Smooth muscle cell (in vitro differentiated cells): ENCODE measurements around the gene KCP. TPM values are rescaled to one million over a fixed set of nuclear protein-coding genes. Genes with fewer than 3 reads are reported as not detected.

Experiments used
- DNase-seq: peaks from one replicate; lab custom pipeline; 2025; ENCODE audit not compliant: unreplicated experiment; lab: John Stamatoyannopoulos, UW
- H2AFZ ChIP-seq: fragments of 200-600 bp; sonication (generic); 2 replicates; pipeline ENCODE4 v1.6.0; 2016; ENCODE audit warnings: antibody characterized with exemption, low read depth, mild to moderate bottlenecking
- H3F3A ChIP-seq: fragments of 200-600 bp; sonication (generic); 2 replicates; pipeline ENCODE4 v1.6.0; 2017; ENCODE audit warnings: antibody characterized with exemption, low read depth
- H3K27ac ChIP-seq: fragments of 200-600 bp; sonication (generic); 2 replicates; pipeline ENCODE4 v1.5.1; 2016; ENCODE audit warnings: low read depth, mild to moderate bottlenecking
- H3K27me3 ChIP-seq: fragments of 200-600 bp; sonication (generic); 2 replicates; pipeline ENCODE4 v1.6.1; 2016; ENCODE audit warnings: low read depth, mild to moderate bottlenecking
- H3K36me3 ChIP-seq: fragments of 200-600 bp; sonication (generic); 2 replicates; pipeline ENCODE4 v1.5.1; 2016; ENCODE audit warnings: low read depth
- H3K4me1 ChIP-seq: fragments of 200-600 bp; sonication (generic); 2 replicates; pipeline ENCODE4 v1.5.1; 2016; ENCODE audit warnings: low read depth
- H3K4me2 ChIP-seq: fragments of 200-600 bp; sonication (generic); 2 replicates; pipeline ENCODE4 v1.6.0; 2016; ENCODE audit warnings: mild to moderate bottlenecking
- H3K4me3 ChIP-seq: fragments of 200-600 bp; sonication (generic); 2 replicates; pipeline ENCODE4 v1.5.1; 2016; ENCODE audit warnings: mild to moderate bottlenecking
- H3K79me2 ChIP-seq: fragments of 200-600 bp; sonication (generic); 2 replicates; pipeline ENCODE4 v1.6.0; 2016; ENCODE audit warnings: low read depth, mild to moderate bottlenecking
- H3K9ac ChIP-seq: fragments of 200-600 bp; sonication (generic); 2 replicates; pipeline ENCODE4 v1.6.0; 2016; ENCODE audit warnings: low read depth
- H3K9me3 ChIP-seq: fragments of 200-600 bp; sonication (generic); replicated peaks from 2 replicates; pipeline ENCODE4 v1.5.1; 2016; ENCODE audit warnings: low read depth
- H4K20me1 ChIP-seq: fragments of 200-600 bp; sonication (generic); 2 replicates; pipeline ENCODE4 v1.6.0; 2016; ENCODE audit warnings: low read depth
- WGBS: methylation state at CpG from one replicate; pipeline ENCODE4 v1.1.7; 2016; ENCODE audit warnings: low lambda C conversion rate; 5-methylcytosine and 5-hydroxymethylcytosine counted together
- polyA plus RNA-seq: library from polyadenylated mRNA; unstranded; fragments of >200 nt; fragmentation: Nextera tagmentation; extraction: Ambion mirVana; gene quantifications from 2 replicates; pipeline ENCODE4 v1.2.1, GENCODE V29; 2016
- total RNA-seq: library from RNA; depleted of rRNA; stranded (reverse); fragments of >200 nt; gene quantifications from 2 replicates; pipeline ENCODE4 v1.2.3, GENCODE V29; 2014
- TF ChIP-seq, protein P1 (sequence below): fragments of 200-600 bp; sonication (generic); IDR thresholded peaks from 2 replicates; pipeline ENCODE4 v1.5.1; 2017; ENCODE audit warnings: borderline replicate concordance, mild to moderate bottlenecking, antibody characterized with exemption; ENCODE audit not compliant: insufficient read depth, poor library complexity, severe bottlenecking

Gene KCP
- total and polyA plus RNA-seq, 2 experiments from 2014 or later, result 0.99 to 4.5 TPM

DNA sequence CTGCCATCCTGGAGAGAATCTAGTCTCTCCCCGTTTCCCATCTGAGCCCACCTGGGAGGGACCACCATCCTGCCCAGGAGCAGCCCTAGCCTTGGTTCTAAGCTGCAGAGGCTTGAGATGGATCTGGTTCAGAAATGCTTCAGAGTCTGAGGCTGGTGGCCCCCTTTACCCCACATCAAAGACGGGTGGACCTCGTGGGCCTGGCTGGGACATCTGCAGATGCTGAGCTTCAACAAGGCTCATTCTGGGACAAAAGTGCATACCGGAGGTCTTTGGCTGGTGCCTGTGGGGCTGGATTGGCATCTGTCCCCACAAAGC, 22.3 kb upstream of the KCP start:
- no peak for DNase-seq
- H3K79me2 ChIP-seq, result no peaks in the 10 kb centered on the region
- H3K9me3 ChIP-seq, result no peaks in the 10 kb centered on the region
- no peak overlapping the region for H3K9ac ChIP-seq
- WGBS, result 80% methylated on average over 4 of the region's 4 CpGs
- H4K20me1 ChIP-seq, result no peaks in the 10 kb centered on the region
- no peaks in the 10 kb centered on the region for H3K36me3 ChIP-seq
- peaks cover 38% of the 10 kb centered on the region for H3K27me3 ChIP-seq
- H3K4me2 ChIP-seq, result no peak overlapping the region
- no peak overlapping the region for H2AFZ ChIP-seq
- TF ChIP-seq, protein P1, sequence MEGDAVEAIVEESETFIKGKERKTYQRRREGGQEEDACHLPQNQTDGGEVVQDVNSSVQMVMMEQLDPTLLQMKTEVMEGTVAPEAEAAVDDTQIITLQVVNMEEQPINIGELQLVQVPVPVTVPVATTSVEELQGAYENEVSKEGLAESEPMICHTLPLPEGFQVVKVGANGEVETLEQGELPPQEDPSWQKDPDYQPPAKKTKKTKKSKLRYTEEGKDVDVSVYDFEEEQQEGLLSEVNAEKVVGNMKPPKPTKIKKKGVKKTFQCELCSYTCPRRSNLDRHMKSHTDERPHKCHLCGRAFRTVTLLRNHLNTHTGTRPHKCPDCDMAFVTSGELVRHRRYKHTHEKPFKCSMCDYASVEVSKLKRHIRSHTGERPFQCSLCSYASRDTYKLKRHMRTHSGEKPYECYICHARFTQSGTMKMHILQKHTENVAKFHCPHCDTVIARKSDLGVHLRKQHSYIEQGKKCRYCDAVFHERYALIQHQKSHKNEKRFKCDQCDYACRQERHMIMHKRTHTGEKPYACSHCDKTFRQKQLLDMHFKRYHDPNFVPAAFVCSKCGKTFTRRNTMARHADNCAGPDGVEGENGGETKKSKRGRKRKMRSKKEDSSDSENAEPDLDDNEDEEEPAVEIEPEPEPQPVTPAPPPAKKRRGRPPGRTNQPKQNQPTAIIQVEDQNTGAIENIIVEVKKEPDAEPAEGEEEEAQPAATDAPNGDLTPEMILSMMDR, result no peak
- H3K4me1 ChIP-seq, result no peaks in the 10 kb centered on the region
- no peak overlapping the region for H3K4me3 ChIP-seq
- H3F3A ChIP-seq, result no peaks in the 10 kb centered on the region
- H3K27ac ChIP-seq, result no peak overlapping the region

DNA sequence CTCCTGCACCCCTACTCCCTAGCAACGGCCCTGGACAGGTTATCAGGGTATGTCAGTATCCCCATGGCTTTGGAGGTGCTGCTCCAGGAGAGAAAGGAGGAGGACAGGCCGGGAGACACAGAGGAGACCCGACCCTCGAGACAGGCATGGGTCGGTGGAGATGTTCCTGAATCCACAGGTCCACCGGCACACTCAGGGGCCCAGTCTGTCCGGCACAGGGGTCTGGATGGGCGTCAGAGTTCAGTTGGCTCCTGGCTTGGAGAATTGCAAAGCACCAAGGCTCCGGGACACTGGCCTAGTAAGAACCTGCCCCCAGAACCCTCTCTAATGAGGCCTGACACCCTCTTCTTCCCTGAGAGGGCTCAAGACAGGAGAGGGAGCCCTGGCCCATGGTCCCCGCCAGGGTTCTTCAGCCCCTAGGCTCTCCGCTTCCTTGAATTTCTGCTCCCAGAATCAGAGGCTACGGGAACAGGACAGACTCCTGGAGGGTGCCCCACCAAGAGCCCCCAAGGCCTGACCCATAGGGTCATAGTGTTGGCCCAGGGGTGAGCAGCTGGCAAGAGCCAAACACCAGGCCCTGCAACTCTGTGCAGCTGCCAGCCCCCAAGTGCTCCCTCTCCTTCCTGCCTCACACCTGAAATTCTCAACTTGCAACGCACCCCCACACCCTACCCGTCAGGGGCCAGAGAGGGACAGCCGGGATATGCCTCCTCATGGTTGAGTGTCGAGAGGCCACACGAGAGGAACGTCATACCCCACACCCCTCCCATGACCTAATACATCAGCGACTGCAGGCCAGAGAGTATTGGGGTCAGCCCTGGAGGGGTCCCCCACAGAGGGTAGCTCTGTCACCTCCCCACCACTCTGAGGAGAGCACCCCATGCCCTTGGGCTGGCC, 21.7 kb upstream of the KCP start:
- no peak for DNase-seq
- H3F3A ChIP-seq, result no peaks in the 10 kb centered on the region
- H3K79me2 ChIP-seq, result no peaks in the 10 kb centered on the region
- H3K4me2 ChIP-seq, result no peak overlapping the region
- peaks cover 32% of the 10 kb centered on the region for H3K27me3 ChIP-seq
- WGBS, result 91% methylated on average over 19 of the region's 19 CpGs
- no peaks in the 10 kb centered on the region for H3K36me3 ChIP-seq
- no peak overlapping the region for H2AFZ ChIP-seq
- H3K27ac ChIP-seq, result no peak overlapping the region
- TF ChIP-seq, protein P1, result no peak
- H4K20me1 ChIP-seq, result no peaks in the 10 kb centered on the region
- no peak overlapping the region for H3K4me3 ChIP-seq
- no peak overlapping the region for H3K9ac ChIP-seq
- no peaks in the 10 kb centered on the region for H3K9me3 ChIP-seq
- no peaks in the 10 kb centered on the region for H3K4me1 ChIP-seq

DNA sequence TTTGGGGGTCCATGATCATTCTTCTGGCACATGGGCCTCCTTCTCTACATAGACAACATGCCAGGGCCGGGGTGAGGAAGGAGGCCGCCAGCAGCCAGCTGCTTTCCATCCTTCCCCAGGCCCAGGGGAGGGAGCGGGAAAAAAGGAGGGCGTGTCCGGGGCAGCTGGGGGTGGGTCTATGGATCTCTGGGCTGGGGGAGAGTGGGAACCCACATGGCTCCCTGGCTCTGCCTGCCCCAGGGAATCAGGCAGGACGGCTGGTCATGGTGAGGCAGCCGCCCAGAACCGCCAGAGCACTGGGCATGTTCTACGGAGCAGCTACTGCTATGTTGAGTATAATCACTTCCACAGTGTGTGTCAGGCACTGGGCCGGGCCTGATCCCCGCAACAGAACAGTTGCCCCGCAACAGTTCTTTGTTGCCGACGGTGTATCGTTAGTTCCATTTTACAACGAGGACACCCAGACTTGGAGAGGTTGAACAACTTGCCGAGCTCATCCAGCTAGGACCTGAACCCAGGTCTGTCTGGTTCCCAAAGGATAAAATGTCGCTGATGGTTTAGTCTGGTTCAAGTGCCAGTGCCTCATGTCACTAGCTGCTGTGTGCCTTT, 20.8 kb upstream of the KCP start:
- H3K4me2 ChIP-seq, result no peak overlapping the region
- H3K9me3 ChIP-seq, result no peaks in the 10 kb centered on the region
- H3K4me3 ChIP-seq, result no peak overlapping the region
- H4K20me1 ChIP-seq, result no peaks in the 10 kb centered on the region
- no peaks in the 10 kb centered on the region for H3K36me3 ChIP-seq
- no peak overlapping the region for H3K9ac ChIP-seq
- WGBS, result 94% methylated on average over 14 of the region's 18 CpGs
- H3K79me2 ChIP-seq, result no peaks in the 10 kb centered on the region
- H3K27me3 ChIP-seq, result peaks cover 22% of the 10 kb centered on the region
- no peak for DNase-seq
- no peaks in the 10 kb centered on the region for H3F3A ChIP-seq
- H3K27ac ChIP-seq, result no peak overlapping the region
- TF ChIP-seq, protein P1, result no peak
- H2AFZ ChIP-seq, result no peak overlapping the region
- no peaks in the 10 kb centered on the region for H3K4me1 ChIP-seq
